ENCODE results near the gene ACSL3.
"Not testable (repeated sequence)": the region's sequence is repeated elsewhere in the genome, so short reads cannot be mapped to it uniquely, and the experiment has no call there.

ACSL3 gene

DNA sequence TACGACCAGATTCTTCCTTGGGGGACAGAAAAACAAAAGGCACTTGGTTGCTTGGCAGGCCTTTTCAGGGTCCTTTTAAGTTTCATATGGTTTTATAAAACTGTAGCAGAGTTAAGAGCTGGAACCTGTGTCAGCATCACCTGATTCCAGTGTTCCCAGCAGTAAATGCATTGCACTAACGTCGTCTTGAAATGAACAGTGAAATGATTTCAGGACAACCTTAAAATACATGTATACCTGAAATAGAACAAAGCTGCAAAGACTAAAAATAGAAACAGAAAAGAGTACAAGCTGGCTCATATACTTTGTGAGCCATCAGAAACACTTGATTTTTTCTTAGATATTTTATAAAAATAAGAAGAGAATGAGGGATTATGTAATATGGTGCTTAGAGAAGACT, 51.9 kb downstream of the ACSL3 start:
- TF ChIP-seq, protein P1, sequence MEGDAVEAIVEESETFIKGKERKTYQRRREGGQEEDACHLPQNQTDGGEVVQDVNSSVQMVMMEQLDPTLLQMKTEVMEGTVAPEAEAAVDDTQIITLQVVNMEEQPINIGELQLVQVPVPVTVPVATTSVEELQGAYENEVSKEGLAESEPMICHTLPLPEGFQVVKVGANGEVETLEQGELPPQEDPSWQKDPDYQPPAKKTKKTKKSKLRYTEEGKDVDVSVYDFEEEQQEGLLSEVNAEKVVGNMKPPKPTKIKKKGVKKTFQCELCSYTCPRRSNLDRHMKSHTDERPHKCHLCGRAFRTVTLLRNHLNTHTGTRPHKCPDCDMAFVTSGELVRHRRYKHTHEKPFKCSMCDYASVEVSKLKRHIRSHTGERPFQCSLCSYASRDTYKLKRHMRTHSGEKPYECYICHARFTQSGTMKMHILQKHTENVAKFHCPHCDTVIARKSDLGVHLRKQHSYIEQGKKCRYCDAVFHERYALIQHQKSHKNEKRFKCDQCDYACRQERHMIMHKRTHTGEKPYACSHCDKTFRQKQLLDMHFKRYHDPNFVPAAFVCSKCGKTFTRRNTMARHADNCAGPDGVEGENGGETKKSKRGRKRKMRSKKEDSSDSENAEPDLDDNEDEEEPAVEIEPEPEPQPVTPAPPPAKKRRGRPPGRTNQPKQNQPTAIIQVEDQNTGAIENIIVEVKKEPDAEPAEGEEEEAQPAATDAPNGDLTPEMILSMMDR (IDR thresholded peaks at IDR 0.05; ENCODE audit: control insufficient read depth, insufficient read depth, low read depth, low read length, missing control alignments): no peak
- H3K4me3 ChIP-seq (ENCODE audit: control insufficient read depth, low read depth, low read length): no peak overlapping the region
- no peak for DNase-seq (ENCODE audit: low read depth)

DNA sequence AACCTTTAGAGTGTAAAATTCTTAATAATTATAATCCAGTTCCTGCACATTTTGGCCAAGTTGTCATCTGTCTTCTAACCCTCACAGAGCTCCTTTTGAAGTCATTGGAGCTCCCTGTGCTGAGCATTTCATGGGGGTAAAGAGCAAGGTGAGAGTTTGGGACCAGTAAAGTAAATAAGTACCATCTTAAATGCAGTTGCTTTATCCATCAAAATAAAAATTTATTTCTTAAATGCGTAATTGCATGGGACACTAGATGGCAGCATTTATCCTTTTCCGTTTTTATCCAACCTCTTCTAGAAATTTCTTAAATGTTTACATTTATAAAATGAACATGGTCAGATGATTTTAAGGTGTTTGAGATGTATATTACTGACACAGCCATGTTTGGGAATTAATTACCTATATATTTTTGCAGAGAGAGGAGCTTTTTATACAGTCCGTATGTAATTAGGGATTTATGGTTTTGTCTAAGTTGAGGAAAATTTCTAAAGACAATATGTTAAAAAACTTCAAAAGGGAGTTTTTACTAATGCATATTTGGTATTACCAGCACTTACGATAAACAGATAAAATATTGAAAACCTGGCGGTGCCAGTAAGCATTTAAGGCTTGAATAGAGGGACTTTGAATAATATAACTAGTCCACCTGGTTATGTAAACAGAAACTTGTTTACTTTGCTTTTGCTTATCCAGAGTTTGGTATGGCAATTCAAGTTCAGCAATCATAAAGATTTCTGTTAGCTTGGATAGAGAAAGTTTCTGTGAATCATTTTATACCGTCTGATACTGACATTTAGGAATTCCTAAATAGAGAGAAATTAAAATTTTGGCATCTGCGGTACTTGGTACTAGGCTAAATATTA, 54.5 kb downstream of the ACSL3 start:
- H3K4me3 ChIP-seq (ENCODE audit: control insufficient read depth, low read depth, low read length): no peak overlapping the region
- TF ChIP-seq, protein P1 (IDR thresholded peaks at IDR 0.05; ENCODE audit: control insufficient read depth, insufficient read depth, low read depth, low read length, missing control alignments): peak; percentile 46
- DNase-seq (ENCODE audit: low read depth): no peak

DNA sequence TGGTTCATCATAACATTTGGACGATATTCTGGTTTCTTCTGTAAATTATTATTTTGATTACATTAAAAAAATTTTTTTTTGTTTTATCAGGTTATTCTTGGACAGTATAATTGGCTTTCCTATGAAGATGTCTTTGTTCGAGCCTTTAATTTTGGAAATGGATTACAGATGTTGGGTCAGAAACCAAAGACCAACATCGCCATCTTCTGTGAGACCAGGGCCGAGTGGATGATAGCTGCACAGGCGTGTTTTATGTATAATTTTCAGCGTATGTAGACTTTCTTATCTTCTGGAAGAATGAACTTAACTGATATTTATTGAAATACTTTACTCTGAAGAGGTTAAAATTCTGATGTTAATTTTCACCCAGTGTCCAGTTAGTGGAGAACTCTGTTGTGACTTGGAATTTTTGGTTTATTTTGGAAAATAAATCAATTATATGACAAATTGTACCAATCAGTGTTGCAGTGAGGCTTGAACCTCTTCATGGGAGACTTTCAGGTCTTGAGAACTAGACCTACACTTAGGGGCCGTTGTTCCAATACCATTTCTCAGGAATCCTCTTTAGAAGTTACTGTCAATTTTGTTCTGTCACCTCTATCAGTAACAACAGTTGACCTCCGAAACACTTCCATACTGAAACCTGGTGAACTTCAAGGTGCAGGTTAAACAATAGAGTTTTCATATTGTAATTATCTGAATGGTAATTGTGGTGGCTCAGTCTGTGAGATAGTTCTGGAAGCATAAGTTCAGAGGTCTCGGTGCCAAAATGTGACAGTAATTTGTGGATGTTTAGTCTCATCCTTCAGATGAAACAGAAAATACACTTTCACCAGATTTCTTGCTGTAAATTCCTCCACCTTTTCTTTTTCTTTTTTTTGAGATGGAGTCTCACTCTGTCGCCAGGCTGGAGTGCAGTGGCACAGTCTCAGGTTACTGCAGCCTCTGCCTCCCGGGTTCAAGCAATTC, 55.7 kb downstream of the ACSL3 start:
- DNase-seq (ENCODE audit: low read depth): no peak
- TF ChIP-seq, protein P1 (IDR thresholded peaks at IDR 0.05; ENCODE audit: control insufficient read depth, insufficient read depth, low read depth, low read length, missing control alignments): no peak
- H3K4me3 ChIP-seq (ENCODE audit: control insufficient read depth, low read depth, low read length): no peak overlapping the region

DNA sequence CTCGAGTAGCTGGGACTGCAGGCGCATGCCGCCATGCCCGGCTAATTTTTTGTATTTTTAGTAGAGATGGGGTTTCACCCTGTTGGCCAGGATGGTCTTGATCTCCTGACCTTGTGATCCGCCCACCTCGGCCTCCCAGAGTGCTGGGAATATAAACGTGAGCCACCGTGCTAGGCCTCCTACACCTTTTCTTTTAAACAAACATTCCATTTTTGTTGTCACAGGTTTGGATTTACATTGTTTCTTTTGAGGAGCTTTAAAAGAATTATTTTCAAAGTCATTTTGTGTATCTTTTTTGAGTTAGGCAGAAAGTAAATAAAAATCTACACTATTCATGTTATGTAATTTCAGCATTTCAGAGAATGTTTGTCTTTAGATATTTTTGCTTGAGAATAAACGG, 56.4 kb downstream of the ACSL3 start:
- DNase-seq (ENCODE audit: low read depth); H3K4me3 ChIP-seq (ENCODE audit: control insufficient read depth, low read depth, low read length): not testable (repeated sequence)

DNA sequence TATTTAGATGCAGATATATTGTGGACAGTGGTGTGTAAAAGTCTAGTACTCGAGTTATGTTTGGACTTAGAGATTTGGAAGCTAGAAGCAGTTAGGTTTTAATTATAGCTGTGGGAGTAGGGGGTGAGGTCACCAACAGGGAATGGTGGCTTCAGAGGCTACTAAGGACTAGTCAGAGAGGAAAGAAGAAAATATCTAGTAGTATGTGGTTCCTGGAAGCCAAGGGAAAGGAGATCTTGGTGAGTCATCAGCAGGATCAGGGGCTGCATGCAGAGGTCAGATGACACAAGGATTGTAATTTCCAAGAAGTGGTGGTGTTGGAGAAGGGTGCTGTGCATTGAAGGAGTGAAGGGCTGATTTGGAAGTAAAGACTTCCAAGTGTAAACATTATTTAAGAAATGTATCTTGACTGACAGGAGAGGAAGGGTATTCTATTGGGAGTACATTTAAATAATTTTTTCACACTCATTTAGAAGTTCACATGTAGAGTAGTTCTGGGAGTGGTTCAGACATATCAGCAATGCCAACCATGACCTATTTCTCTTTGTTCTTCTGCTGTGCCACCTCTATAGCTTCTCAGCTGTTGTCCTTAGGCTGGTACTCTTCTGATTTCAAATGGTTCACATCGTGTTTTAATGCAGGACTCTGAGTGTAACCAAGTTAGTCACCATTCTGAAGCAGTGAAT, 59.1 kb downstream of the ACSL3 start:
- TF ChIP-seq, protein P1 (IDR thresholded peaks at IDR 0.05; ENCODE audit: control insufficient read depth, insufficient read depth, low read depth, low read length, missing control alignments): no peak
- H3K4me3 ChIP-seq (ENCODE audit: control insufficient read depth, low read depth, low read length): no peak overlapping the region
- DNase-seq (ENCODE audit: low read depth): peak; percentile 60

DNA sequence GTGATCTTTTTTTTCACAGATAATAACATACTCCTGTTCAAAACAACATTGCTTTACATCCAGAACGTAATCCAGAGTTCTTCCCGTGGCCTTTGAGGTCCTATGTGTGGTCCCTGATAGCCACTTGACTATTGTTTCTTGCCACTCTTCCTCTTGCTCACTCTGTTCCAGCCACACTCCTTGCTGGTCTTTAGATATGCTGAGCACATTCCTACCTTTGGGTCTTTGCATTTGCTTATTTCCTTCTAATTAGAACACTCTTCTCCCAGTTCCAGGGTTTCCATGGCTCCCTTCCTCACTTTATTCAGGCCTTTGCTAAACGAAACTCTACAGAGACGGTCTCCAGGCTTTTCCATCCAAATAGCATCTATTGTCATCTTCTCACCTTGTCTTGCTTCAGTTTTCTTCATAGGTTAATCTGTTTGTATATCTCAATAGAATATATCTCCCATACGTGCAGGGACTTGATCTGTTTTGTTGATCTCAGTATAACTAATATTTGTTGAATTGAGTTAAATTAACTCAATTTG, 59.9 kb downstream of the ACSL3 start:
- TF ChIP-seq, protein P1 (IDR thresholded peaks at IDR 0.05; ENCODE audit: control insufficient read depth, insufficient read depth, low read depth, low read length, missing control alignments): no peak
- DNase-seq (ENCODE audit: low read depth): no peak
- no peak overlapping the region for H3K4me3 ChIP-seq (ENCODE audit: control insufficient read depth, low read depth, low read length)
